LNCaP clone FGC (cell line): ENCODE results near the gene SLC43A3.

Experiments
- DNase-seq: peaks from one replicate; pipeline ENCODE4 v3.0.0-alpha.2; 2011; ENCODE audit warnings: low read depth
- H3K4me3 ChIP-seq: 2 replicates; pipeline ENCODE4 v1.5.1; 2011; ENCODE audit warnings: mild to moderate bottlenecking, low read depth, low read length, control low read depth
- TF ChIP-seq, protein P1 (sequence below): IDR thresholded peaks from 2 replicates; pipeline ENCODE4 v1.5.1; 2012; ENCODE audit warnings: mild to moderate bottlenecking; ENCODE audit not compliant: control insufficient read depth, insufficient read depth; ENCODE audit errors: extremely low read depth

Gene SLC43A3

DNA sequence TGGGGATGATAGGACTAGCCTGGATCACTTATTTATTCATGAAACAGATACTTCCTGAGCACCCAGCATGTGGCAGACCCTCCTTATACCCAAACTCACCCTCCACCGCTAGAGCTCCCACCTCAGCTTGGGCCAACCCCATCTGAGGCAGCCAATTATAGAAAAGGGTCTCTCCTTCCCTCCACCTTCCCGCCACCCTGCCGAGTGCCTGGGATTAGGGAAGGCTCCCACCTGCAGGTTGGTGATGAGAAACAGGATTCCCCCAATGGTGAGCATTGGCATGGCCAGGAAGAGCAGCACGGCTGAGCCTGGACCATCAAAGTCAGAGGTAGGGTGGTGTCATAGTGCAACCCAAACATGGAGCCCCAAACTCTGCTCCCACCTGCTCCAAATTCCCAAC, 5.9 kb downstream of the SLC43A3 start:
- TF ChIP-seq, protein P1, sequence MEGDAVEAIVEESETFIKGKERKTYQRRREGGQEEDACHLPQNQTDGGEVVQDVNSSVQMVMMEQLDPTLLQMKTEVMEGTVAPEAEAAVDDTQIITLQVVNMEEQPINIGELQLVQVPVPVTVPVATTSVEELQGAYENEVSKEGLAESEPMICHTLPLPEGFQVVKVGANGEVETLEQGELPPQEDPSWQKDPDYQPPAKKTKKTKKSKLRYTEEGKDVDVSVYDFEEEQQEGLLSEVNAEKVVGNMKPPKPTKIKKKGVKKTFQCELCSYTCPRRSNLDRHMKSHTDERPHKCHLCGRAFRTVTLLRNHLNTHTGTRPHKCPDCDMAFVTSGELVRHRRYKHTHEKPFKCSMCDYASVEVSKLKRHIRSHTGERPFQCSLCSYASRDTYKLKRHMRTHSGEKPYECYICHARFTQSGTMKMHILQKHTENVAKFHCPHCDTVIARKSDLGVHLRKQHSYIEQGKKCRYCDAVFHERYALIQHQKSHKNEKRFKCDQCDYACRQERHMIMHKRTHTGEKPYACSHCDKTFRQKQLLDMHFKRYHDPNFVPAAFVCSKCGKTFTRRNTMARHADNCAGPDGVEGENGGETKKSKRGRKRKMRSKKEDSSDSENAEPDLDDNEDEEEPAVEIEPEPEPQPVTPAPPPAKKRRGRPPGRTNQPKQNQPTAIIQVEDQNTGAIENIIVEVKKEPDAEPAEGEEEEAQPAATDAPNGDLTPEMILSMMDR, result no peak
- DNase-seq, result no peak
- H3K4me3 ChIP-seq, result no peak overlapping the region

DNA sequence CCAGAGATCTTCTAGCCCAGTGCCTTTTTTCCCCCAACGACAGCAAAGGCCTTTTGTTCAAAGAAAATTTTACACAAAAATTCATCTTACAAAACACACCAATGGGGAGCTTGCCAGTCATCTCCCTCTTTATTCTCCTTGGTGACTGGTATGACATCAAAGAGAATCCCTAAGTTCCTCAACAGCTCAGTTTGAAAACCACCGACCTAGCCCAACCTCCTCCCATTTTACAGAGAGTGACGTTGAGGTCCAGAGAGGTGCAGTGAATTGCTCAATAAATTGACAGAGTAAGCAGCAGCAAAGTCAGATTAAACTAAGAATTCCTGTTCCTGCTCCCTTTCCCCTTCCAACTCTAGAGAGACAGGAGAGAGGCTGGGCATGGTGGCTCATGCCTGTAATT, 7.8 kb downstream of the SLC43A3 start:
- TF ChIP-seq, protein P1, result no peak
- DNase-seq, result no peak
- H3K4me3 ChIP-seq, result no peak overlapping the region

DNA sequence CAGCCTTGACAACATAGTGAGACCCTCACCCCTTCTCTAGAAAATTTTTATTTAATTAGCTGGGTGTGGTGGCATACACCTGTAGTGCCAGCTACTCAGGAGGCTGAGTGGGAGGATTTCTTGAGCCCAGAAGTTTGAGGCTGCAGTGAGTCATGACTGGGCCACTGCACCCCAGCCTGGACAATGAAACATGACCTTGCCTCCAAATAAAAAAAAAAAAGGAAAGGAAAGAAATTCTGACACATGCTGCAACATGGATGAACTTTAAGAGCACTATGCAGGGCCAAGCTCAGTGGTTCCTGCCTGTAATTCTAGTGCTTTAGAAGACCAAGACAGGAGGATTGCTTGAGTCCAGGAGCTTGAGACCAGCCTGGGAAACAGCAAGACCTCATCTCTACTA, 8.8 kb downstream of the SLC43A3 start:
- TF ChIP-seq, protein P1, result no peak
- no peak overlapping the region for H3K4me3 ChIP-seq
- no peak for DNase-seq

DNA sequence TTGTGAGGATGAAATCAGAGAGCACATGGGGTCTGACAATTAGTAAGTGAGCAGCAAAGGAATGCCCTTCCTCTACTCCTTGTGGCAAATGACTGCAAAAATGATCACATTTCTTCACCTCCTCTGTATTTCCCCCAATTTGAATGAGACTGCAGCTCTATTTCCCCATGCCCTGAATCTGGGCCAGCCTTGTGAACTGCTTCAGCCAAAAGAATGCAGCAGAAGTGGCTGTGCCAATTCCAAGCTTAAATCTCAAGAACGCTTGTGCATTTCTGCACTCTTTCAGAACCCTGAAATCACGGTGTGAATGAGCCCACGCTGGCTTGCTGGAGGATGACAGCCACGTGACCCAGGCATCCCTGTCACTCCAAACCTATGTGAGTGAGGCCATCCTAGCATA, 9.9 kb downstream of the SLC43A3 start:
- TF ChIP-seq, protein P1, result no peak
- H3K4me3 ChIP-seq, result no peak overlapping the region
- no peak for DNase-seq

DNA sequence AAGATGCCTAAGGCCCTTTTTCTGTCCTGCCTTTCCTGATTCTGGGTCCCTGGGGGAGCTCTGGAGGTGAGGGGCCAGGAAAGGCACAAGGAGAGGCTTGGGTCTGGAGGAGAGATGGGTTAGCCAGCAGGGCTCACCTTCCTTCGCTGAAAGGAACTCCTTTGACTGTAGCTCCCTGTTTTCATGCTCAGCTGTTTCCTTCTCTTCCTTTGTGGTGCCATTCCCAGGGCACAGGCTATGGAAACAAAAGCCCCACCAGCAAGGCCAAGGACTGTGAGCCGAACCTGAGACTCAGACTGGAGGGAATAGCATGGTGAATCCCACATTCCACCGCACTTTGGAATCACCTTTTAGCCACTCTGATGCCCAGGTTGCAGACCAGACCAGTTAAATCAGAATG, 10.5 kb downstream of the SLC43A3 start:
- DNase-seq, result no peak
- no peak overlapping the region for H3K4me3 ChIP-seq
- TF ChIP-seq, protein P1, result no peak

DNA sequence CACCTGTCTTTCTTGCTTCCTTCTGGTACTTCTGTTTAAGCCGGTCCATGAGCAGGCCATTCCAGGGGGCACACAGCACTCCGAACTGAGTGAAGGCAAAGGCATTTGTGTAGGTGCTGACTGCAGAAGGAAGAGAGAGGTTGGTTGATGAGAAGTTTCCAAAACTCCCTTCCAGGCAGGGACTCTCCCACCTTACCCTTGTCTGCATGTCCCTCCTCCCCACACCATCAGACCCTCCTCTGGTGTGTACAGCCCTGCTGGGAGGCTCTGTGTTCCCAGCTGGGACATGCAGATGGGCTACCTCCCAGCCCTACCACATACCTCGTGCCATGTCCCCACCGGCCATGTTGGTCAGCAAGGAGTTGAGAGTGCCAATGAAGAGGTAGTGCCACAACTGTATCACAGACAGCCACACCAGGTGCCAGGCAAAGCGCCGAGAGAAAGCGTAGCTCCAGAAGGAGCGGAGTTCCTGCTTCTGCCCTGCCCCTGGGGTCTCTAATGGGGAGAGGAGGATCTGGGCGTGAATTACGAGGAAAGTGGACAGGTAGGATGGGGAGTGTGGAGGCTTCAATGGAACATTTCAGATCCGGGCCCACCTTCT, 12.2 kb downstream of the SLC43A3 start:
- no peak for DNase-seq
- TF ChIP-seq, protein P1, result no peak
- no peak overlapping the region for H3K4me3 ChIP-seq

DNA sequence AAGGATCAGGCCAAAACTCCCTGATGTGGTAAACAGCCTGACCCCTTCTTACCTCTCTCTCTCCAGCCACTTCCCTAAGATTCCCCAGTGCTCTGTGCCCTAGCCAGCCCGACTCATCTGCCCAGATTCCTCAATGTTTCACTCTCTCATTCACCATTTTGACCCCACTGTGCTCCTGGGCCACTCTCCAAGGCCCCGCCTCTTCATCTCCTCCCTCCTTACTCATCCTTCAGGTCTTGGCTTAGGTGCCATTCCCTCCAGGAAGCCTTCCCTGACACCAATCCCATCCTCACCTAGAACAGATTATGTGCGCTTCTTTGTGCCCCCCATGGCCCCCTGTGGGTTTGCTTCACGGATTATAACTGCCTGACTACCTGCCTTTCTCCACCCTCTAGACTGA, 13.2 kb downstream of the SLC43A3 start:
- TF ChIP-seq, protein P1, result no peak
- DNase-seq, result no peak
- H3K4me3 ChIP-seq, result no peak overlapping the region
